GM21529 (cell line): ENCODE measurements around the gene GYPA.
"Not testable (repeated sequence)": the region's sequence is repeated elsewhere in the genome, so short reads cannot be mapped to it uniquely, and the experiment has no call there.

Experiments
- ATAC-seq: cut with Tn5 transposase; IDR thresholded peaks from one replicate; pipeline ENCODE4 v1.9.1; 2021; ENCODE audit not compliant: unreplicated experiment

The GYPA gene

GRCh38 chr4:144140594-144141295, at the start of gene GYPA:
Gene GYPA, minus strand, starts transcription at chr4:144140718. Its CDS starts 83 bp downstream, at chr4:144140635.
- not testable (repeated sequence) for ATAC-seq

- ATAC-seq = no peak
Observed at GRCh38 chr4:144190009-144190408, 49.5 kb upstream of the GYPA start.

GRCh38 chr4:144189121-144189520, 48.6 kb upstream of the GYPA start:
- ATAC-seq = no peak

GRCh38 chr4:144185086-144185485, 44.6 kb upstream of the GYPA start:
- ATAC-seq = no peak

- ATAC-seq = no peak
Observed at GRCh38 chr4:144183165-144183564, 42.6 kb upstream of the GYPA start.

GRCh38 chr4:144181391-144181790, 40.9 kb upstream of the GYPA start:
- no peak for ATAC-seq

- no peak for ATAC-seq
Observed at GRCh38 chr4:144179152-144179739, 38.7 kb upstream of the GYPA start.

- ATAC-seq = no peak
Observed at GRCh38 chr4:144178414-144178813, 37.9 kb upstream of the GYPA start.

- no peak for ATAC-seq
Observed at GRCh38 chr4:144176476-144176875, 36.0 kb upstream of the GYPA start.

- peak; percentile 88 for ATAC-seq
Observed at GRCh38 chr4:144174401-144175067, 34.0 kb upstream of the GYPA start.

- no peak for ATAC-seq
Observed at GRCh38 chr4:144171697-144172096, 31.2 kb upstream of the GYPA start.

GRCh38 chr4:144169211-144169610, 28.7 kb upstream of the GYPA start:
- no peak for ATAC-seq

GRCh38 chr4:144154044-144154443, 13.5 kb upstream of the GYPA start:
- ATAC-seq = no peak

- ATAC-seq = peak; percentile 74
Observed at GRCh38 chr4:144142690-144143326, 2.3 kb upstream of the GYPA start.

GRCh38 chr4:144141493-144141892, 975 bp upstream of the GYPA start:
- no peak for ATAC-seq

- not testable (repeated sequence) for ATAC-seq
Observed at GRCh38 chr4:144139991-144140390, 527 bp downstream of the GYPA start.

- ATAC-seq = not testable (repeated sequence)
Observed at GRCh38 chr4:144139547-144139946, 971 bp downstream of the GYPA start.

GRCh38 chr4:144138239-144138638, 2.3 kb downstream of the GYPA start:
- ATAC-seq = not testable (repeated sequence)

- ATAC-seq = not testable (repeated sequence)
Observed at GRCh38 chr4:144137137-144137931, 3.2 kb downstream of the GYPA start.

GRCh38 chr4:144136189-144136588, 4.3 kb downstream of the GYPA start:
- ATAC-seq = not testable (repeated sequence)

GRCh38 chr4:144130167-144130566, 10.4 kb downstream of the GYPA start:
- ATAC-seq = not testable (repeated sequence)
